H1 (cell line): ENCODE data around the gene SLC39A6. TPM values are rescaled to one million over a fixed set of nuclear protein-coding genes. Genes with fewer than 3 reads are reported as not detected.

Experiments
- CTCF ChIA-PET: fragments of 300-600 bp; sonication (Branson Sonifier 250); formaldehyde crosslinking; loops from one replicate; lab custom pipeline; 2021; ENCODE audit not compliant: partially characterized antibody; lab: Charles Lee
- POLR2A ChIA-PET: fragments of 300-600 bp; sonication (Branson Sonifier 250); formaldehyde crosslinking; loops from one replicate; lab custom pipeline; 2021; ENCODE audit warnings: inconsistent platforms; ENCODE audit not compliant: partially characterized antibody; lab: Charles Lee
- DNase-seq, 2 experiments: peaks; one replicate each; pipeline versions ENCODE4 v3.0.0 to v3.0.0-alpha.2; 2010 to 2022; ENCODE audit warnings: low spot score in 2 of 2, low read depth in 1 of 2, mixed read lengths in 1 of 2
- FAIRE-seq: peaks from 2 replicates; lab custom pipeline; 2011; peaks lifted over from hg19 to GRCh38; lab: Jason Lieb, UNC
- H2AFZ ChIP-seq: 2 replicates; pipeline ENCODE4 v1.8.1; 2012; ENCODE audit warnings: low read length, inconsistent platforms
- H2AK5ac ChIP-seq: 2 replicates; pipeline ENCODE4 v1.6.1; 2013; ENCODE audit warnings: low read depth, low read length
- H2BK120ac ChIP-seq: replicated peaks from 2 replicates; pipeline ENCODE3; 2013; ENCODE audit warnings: low read depth, low read length, inconsistent platforms
- H2BK12ac ChIP-seq: 2 replicates; pipeline ENCODE4 v1.6.1; 2013; ENCODE audit warnings: low read depth, low read length
- H2BK15ac ChIP-seq: 2 replicates; pipeline ENCODE4 v1.6.1; 2013; ENCODE audit warnings: low read length
- H2BK20ac ChIP-seq: 2 replicates; pipeline ENCODE4 v1.6.1; 2013; ENCODE audit warnings: low read length
- H2BK5ac ChIP-seq: 2 replicates; pipeline ENCODE4 v1.6.1; 2013; ENCODE audit warnings: low read depth, low read length
- H3K14ac ChIP-seq: 2 replicates; pipeline ENCODE4 v1.6.1; 2013; ENCODE audit warnings: inconsistent platforms; ENCODE audit not compliant: insufficient read length
- H3K18ac ChIP-seq: 2 replicates; pipeline ENCODE4 v1.6.1; 2013; ENCODE audit warnings: low read length; ENCODE audit errors: extremely low read depth
- H3K23ac ChIP-seq: 2 replicates; pipeline ENCODE4 v1.6.1; 2013; ENCODE audit warnings: inconsistent platforms; ENCODE audit not compliant: insufficient read length
- H3K23me2 ChIP-seq: 2 replicates; pipeline ENCODE4 v1.6.1; 2013; ENCODE audit warnings: low read depth, low read length
- H3K27ac ChIP-seq: 2 replicates; pipeline ENCODE4 v1.6.1; 2011; ENCODE audit warnings: low read depth, low read length, inconsistent platforms
- H3K27me3 ChIP-seq, 4 experiments: replicated peaks in 1 of 4; 1 replicate in 1 of 4; 2 replicates in 3 of 4; pipeline versions ENCODE4 v1.6.1 to v1.8.1; 2011 to 2013; ENCODE audit warnings: low read length in 3 of 4, mild to moderate bottlenecking in 3 of 4, inconsistent platforms in 2 of 4, mixed read lengths in 2 of 4, moderate library complexity in 1 of 4; ENCODE audit not compliant: control insufficient read depth in 3 of 4, insufficient read depth in 3 of 4; ENCODE audit errors: extremely low read depth in 1 of 4
- H3K36me3 ChIP-seq, 4 experiments: 2 replicates each; pipeline versions ENCODE4 v1.6.1 to v1.8.1; 2011 to 2013; ENCODE audit warnings: mild to moderate bottlenecking in 4 of 4, low read length in 3 of 4, moderate library complexity in 2 of 4, control low read depth in 1 of 4, inconsistent platforms in 1 of 4; ENCODE audit not compliant: insufficient read depth in 4 of 4, control insufficient read depth in 2 of 4
- H3K4ac ChIP-seq: replicated peaks from 2 replicates; pipeline ENCODE3; 2013; ENCODE audit warnings: low read length, low read depth, mixed read lengths, inconsistent platforms; ENCODE audit not compliant: insufficient read length
- H3K4me1 ChIP-seq, 4 experiments: replicated peaks in 1 of 4; 1 replicate in 1 of 4; 2 replicates in 3 of 4; pipeline versions ENCODE4 v1.6.1 to v1.8.1; 2011 to 2013; ENCODE audit warnings: low read length in 3 of 4, inconsistent platforms in 2 of 4, mixed read lengths in 1 of 4; ENCODE audit not compliant: insufficient read depth in 4 of 4, control insufficient read depth in 3 of 4
- H3K4me2 ChIP-seq, 2 experiments: 2 replicates each; pipeline versions ENCODE4 v1.6.1 to v1.8.1; 2011 to 2013; ENCODE audit warnings: low read depth in 2 of 2, low read length in 2 of 2, control low read depth in 1 of 2, inconsistent platforms in 1 of 2, mild to moderate bottlenecking in 1 of 2; ENCODE audit not compliant: insufficient read depth in 1 of 2
- H3K4me3 ChIP-seq, 4 experiments: fragments of 200-600, 300-600 bp in 1 of 4; sonication (generic), shearing (Covaris generic), sonication (Bioruptor Twin) in 1 of 4; 2 replicates each; pipeline versions ENCODE4 v1.5.1 to v1.8.1; 2011 to 2016; ENCODE audit warnings: low read length in 4 of 4, low read depth in 3 of 4, control low read depth in 2 of 4, inconsistent platforms in 2 of 4, mild to moderate bottlenecking in 2 of 4, mixed read lengths in 1 of 4, moderate library complexity in 1 of 4; ENCODE audit not compliant: insufficient read depth in 2 of 4; ENCODE audit errors: extremely low read depth in 1 of 4
- H3K56ac ChIP-seq: replicated peaks from 2 replicates; pipeline ENCODE3; 2013; ENCODE audit warnings: low read depth, mild to moderate bottlenecking, mixed read lengths, low read length, inconsistent platforms; ENCODE audit not compliant: insufficient read length
- H3K79me1 ChIP-seq: 2 replicates; pipeline ENCODE4 v1.6.1; 2013; ENCODE audit warnings: low read depth, low read length, control low read depth
- H3K79me2 ChIP-seq, 2 experiments: 2 replicates each; pipeline versions ENCODE4 v1.6.1 to v1.8.1; 2012 to 2013; ENCODE audit warnings: low read length in 2 of 2, mild to moderate bottlenecking in 2 of 2, inconsistent platforms in 1 of 2; ENCODE audit not compliant: insufficient read depth in 2 of 2, control insufficient read depth in 1 of 2
- H3K9ac ChIP-seq, 4 experiments: replicated peaks in 1 of 4; 1 replicate in 1 of 4; 2 replicates in 3 of 4; pipeline versions ENCODE4 v1.6.1 to v1.8.1; 2011 to 2013; ENCODE audit warnings: low read depth in 3 of 4, low read length in 3 of 4, control low read depth in 2 of 4, mild to moderate bottlenecking in 2 of 4, moderate library complexity in 2 of 4, inconsistent platforms in 1 of 4; ENCODE audit errors: extremely low read depth in 1 of 4
- H3K9me3 ChIP-seq, 2 experiments: 2 replicates each; pipeline versions ENCODE4 v1.6.1 to v1.8.1; 2012 to 2013; ENCODE audit warnings: mild to moderate bottlenecking in 2 of 2, moderate library complexity in 2 of 2, control low read depth in 1 of 2, inconsistent platforms in 1 of 2, low read depth in 1 of 2, low read length in 1 of 2, mixed read lengths in 1 of 2; ENCODE audit not compliant: insufficient read depth in 2 of 2
- H4K20me1 ChIP-seq, 2 experiments: replicated peaks in 1 of 2; 2 replicates each; pipeline versions ENCODE3 to v1.8.1; 2011 to 2013; ENCODE audit warnings: inconsistent platforms in 2 of 2, low read length in 2 of 2, mild to moderate bottlenecking in 1 of 2; ENCODE audit not compliant: insufficient read depth in 2 of 2, control insufficient read depth in 1 of 2
- H4K5ac ChIP-seq: 2 replicates; pipeline ENCODE4 v1.6.1; 2013; ENCODE audit warnings: low read length, low read depth, mixed read lengths, inconsistent platforms; ENCODE audit not compliant: insufficient read length
- H4K8ac ChIP-seq: 2 replicates; pipeline ENCODE4 v1.8.0; 2013; ENCODE audit warnings: mild to moderate bottlenecking, moderate library complexity, low read length, inconsistent platforms; ENCODE audit not compliant: insufficient read depth; ENCODE audit errors: extremely low read depth
- H4K91ac ChIP-seq: replicated peaks from 2 replicates; pipeline ENCODE3; 2013; ENCODE audit warnings: low read length, mixed read lengths, inconsistent platforms; ENCODE audit not compliant: insufficient read length
- ASH2L ChIP-seq: fragments of 200-600, 300-600 bp; sonication (generic); IDR thresholded peaks from one replicate; pipeline ENCODE4 v1.7.1; 2017; ENCODE audit warnings: low read length
- BACH1 ChIP-seq: IDR thresholded peaks from 2 replicates; pipeline ENCODE4 v1.6.1; 2012; ENCODE audit warnings: low read length, improper control_type of control experiment
- CEBPB ChIP-seq: IDR thresholded peaks from 2 replicates; pipeline ENCODE4 v1.6.1; 2012; ENCODE audit warnings: low read depth, low read length
- CTBP2 ChIP-seq: IDR thresholded peaks from 2 replicates; pipeline ENCODE4 v1.7.0; 2011; ENCODE audit warnings: borderline replicate concordance, mild to moderate bottlenecking, moderate library complexity, mixed read lengths, low read length; ENCODE audit not compliant: insufficient read depth, insufficient read length
- JUND ChIP-seq: IDR thresholded peaks from 2 replicates; pipeline ENCODE4 v1.6.1; 2011; ENCODE audit warnings: mild to moderate bottlenecking, improper control_type of control experiment, low read length
- SIRT6 ChIP-seq: IDR thresholded peaks from one replicate; pipeline ENCODE4 v1.7.1; 2012; ENCODE audit warnings: low read length, inconsistent platforms
- SIX5 ChIP-seq: IDR thresholded peaks from 2 replicates; pipeline ENCODE4 v1.6.1; 2011; ENCODE audit warnings: mild to moderate bottlenecking, low read depth, low read length
- SRF ChIP-seq: IDR thresholded peaks from 2 replicates; pipeline ENCODE4 v1.6.1; 2011; ENCODE audit warnings: mild to moderate bottlenecking, low read depth, low read length, moderate library complexity
- TBP ChIP-seq: IDR thresholded peaks from 2 replicates; pipeline ENCODE4 v1.6.1; 2011; ENCODE audit warnings: low read depth, low read length, improper control_type of control experiment
- WGBS, 2 experiments: shearing (Covaris generic) in 1 of 2; methylation state at CpG; one replicate each; pipeline versions ENCODE4 v1.1.6 to v1.1.7; 2013 to 2015; ENCODE audit warnings: low lambda C conversion rate in 2 of 2, mixed read lengths in 2 of 2, inconsistent platforms in 1 of 2, low coverage in 1 of 2, missing lambda C conversion rate in 1 of 2; ENCODE audit not compliant: insufficient replicate concordance in 2 of 2, insufficient coverage in 1 of 2, insufficient read length in 1 of 2; ENCODE audit errors: extremely low coverage in 1 of 2, missing lambda C conversion rate in 1 of 2; 5-methylcytosine and 5-hydroxymethylcytosine counted together
- polyA plus RNA-seq, 7 experiments: library from polyadenylated mRNA; depleted of rRNA in 3 of 7; stranded (reverse) in 5 of 7; unstranded in 2 of 7; fragments of >200 nt in 5 of 7; fragments of 200-250 nt in 2 of 7; gene quantifications; 1 replicate in 5 of 7; 2 replicates in 1 of 7; 4 replicates in 1 of 7; pipeline versions ENCODE4 v1.2.1 to v1.2.3, GENCODE V29; 2011 to 2013; ENCODE audit warnings: missing spikeins in 2 of 7, mixed read lengths in 2 of 7
- total RNA-seq: library from RNA; stranded (reverse); fragmentation: NEBNext Ultra II Directional; extraction: Animal tissue kit (Norgen Biotek cat#: 25700); gene quantifications from 2 replicates; pipeline ENCODE4 v1.2.1, GENCODE V29; 2021
- TF ChIP-seq, protein P1 (sequence below): IDR thresholded peaks from 2 replicates; pipeline ENCODE4 v1.6.1; 2011; ENCODE audit warnings: low read length, improper control_type of control experiment

Gene SLC39A6
- total and polyA plus RNA-seq, 2 of the 8 experiments (the other 6 are each of a cell fraction or from before 2014, with no cell fraction given), result 36.8 to 55.4 TPM

DNA sequence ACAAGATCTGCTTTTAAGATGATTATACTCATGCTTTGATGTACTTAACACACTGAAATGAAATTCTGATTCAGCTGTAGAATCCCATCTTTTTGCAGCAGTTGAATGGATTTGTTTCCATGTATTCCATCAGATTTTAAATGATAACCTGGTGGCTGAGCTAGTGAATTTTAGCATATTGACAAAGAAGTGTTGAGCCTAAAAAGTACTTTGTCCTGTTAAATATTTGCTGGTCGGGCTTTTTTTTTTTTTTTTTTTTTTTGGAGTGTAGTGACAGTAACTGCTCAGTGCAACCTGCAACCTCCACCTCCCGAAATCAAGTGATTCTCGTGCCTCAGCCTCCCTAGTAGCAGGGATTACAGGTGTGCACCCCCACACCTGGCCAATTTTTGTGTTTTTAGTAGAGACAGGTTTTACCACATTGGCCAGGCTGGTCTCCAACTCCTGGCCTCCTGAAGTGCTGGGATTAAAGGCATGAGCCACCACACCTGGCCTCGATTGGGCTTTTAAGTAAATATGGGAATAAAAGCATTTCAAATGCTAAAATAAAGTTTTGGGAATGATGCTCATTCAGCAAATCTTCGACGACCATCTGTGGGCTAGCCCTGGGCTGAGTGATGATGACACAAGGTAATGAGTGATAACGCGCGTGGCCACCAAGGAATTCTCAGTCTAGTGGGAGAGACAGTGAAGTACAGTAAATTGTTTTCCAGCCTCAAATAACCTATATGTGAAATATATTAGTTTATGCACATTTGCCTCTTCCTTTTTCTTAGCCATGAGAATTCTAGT lies 2.7 kb upstream of the SLC39A6 start:
- Histone ChIP-seq H3K79me2 (peaks cover 35 to 82% of the 10 kb centered on the region in 2 experiments), H4K5ac (no peak overlapping the region), H2AK5ac (no peak overlapping the region), H3K9me3 (no peaks in the 10 kb centered on the region), H2BK20ac (no peak overlapping the region), H3K14ac (no peak overlapping the region), H3K56ac (no peak overlapping the region), H3K4me3 (peak overlapping the region in 3 of 4 experiments; percentile 21 to 96 (median 94); a peak in 3 of 8 replicates), H4K8ac (no peak overlapping the region), H2BK12ac (no peak overlapping the region), H4K20me1 (peaks cover 16 to 25% of the 10 kb centered on the region in 2 experiments), H4K91ac (no peak overlapping the region), H3K4me2 (peak overlapping the region; percentile 85 to 100; a peak in 3 of 4 replicates), H3K23ac (no peak overlapping the region), H3K36me3 (peaks cover 0 to 25% (median 2%) of the 10 kb centered on the region in 4 experiments; a peak in 5 of 8 replicates), H3K27ac (no peak overlapping the region), H3K9ac (no peak overlapping the region; a peak in 1 of 7 replicates), H3K18ac (no peak overlapping the region), H3K23me2 (peaks cover 12% of the 10 kb centered on the region), H2BK120ac (no peak overlapping the region), H2BK5ac (no peak overlapping the region), H2BK15ac (no peak overlapping the region), H3K79me1 (peaks cover 12% of the 10 kb centered on the region), H3K4ac (no peak overlapping the region), H3K27me3 (0 out of 7 replicates have a peak, but pooled peaks cover 0 to 2% (median 0%) of the 10 kb centered on the region in 4 experiments), H2AFZ (no peak overlapping the region), H3K4me1 (peaks cover 0 to 6% (median 3%) of the 10 kb centered on the region in 4 experiments; a peak in 3 of 7 replicates)
- no peak for FAIRE-seq
- CTCF ChIA-PET, result interaction anchor here (0.6 to 1.2 kb wide), 2 partner anchors 574 to 816 kb away, joined by 3 read pairs; no protein-coding TSS in a partner anchor
- 95% methylated on average over 8 of the region's 9 CpGs; no CpG with 5 or more reads in 1 of the 2 experiments for WGBS, 2 experiments
- POLR2A ChIA-PET, result interaction anchor here (0.6 to 2.1 kb wide), 2 partner anchors 24 to 668 kb away, joined by 3 to 7 read pairs; no protein-coding TSS in a partner anchor
- DNase-seq, result no peak
- TF ChIP-seq SRF (no peak), SIRT6 (no peak), JUND (no peak), BACH1 (no peak), CEBPB (no peak), CTBP2 (no peak), SIX5 (no peak), ASH2L (no peak), TBP (no peak)
- TF ChIP-seq, protein P1, sequence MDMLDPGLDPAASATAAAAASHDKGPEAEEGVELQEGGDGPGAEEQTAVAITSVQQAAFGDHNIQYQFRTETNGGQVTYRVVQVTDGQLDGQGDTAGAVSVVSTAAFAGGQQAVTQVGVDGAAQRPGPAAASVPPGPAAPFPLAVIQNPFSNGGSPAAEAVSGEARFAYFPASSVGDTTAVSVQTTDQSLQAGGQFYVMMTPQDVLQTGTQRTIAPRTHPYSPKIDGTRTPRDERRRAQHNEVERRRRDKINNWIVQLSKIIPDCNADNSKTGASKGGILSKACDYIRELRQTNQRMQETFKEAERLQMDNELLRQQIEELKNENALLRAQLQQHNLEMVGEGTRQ, result no peak
